Posterior vena cava (tissue), 2 donors: ENCODE measurements around the gene AP2S1. TPM values are rescaled to one million over a fixed set of nuclear protein-coding genes. Genes with fewer than 3 reads are reported as not detected.

Experiments used
- total RNA-seq, 2 donors: library from RNA; stranded (reverse); fragmentation: NEBNext Ultra II Directional; extraction: Animal tissue kit (Norgen Biotek cat#: 25700); gene quantifications; one replicate each; pipeline ENCODE4 v1.2.1, GENCODE V29; 2021
- donor health status: DM: yes; HTN: yes; CAD: no.
- donor health status: DM: yes; HTN: yes; CAD: no.

AP2S1 gene
- total RNA-seq, 2 donors from 2014 or later: 98.0 to 139 TPM

Other genes starting within 250 kb of the AP2S1 start
- 100 to 1,000 TPM; 182 to 244 TPM for gene CALM3, start 249.5 kb downstream of the AP2S1 start, total RNA-seq
- 10 to 100 TPM; 17.3 to 29.8 TPM for gene PTGIR, start 225.8 kb downstream of the AP2S1 start, total RNA-seq
- gene GNG8, start 214.6 kb downstream of the AP2S1 start, total RNA-seq: not detected
- gene DACT3, start 189.7 kb downstream of the AP2S1 start, total RNA-seq: 100 to 1,000 TPM in 1 of 2 donors, 10 to 100 TPM in 1; 72.0 to 122 TPM
- 10 to 100 TPM; 25.5 to 25.6 TPM for gene PRKD2, start 133.7 kb downstream of the AP2S1 start, total RNA-seq
- gene FKRP, start 104.8 kb downstream of the AP2S1 start, total RNA-seq: 10 to 100 TPM; 15.2 to 18.6 TPM
- 10 to 100 TPM; 58.6 to 71.8 TPM for gene STRN4, start 104.4 kb downstream of the AP2S1 start, total RNA-seq
- gene SLC1A5, start 62.3 kb downstream of the AP2S1 start, total RNA-seq: 10 to 100 TPM; 56.6 to 95.5 TPM
- 10 to 100 TPM; 49.8 to 57.4 TPM for gene ARHGAP35, start 10.2 kb upstream of the AP2S1 start, total RNA-seq
- under 1 TPM; 0.38 to 0.74 TPM for gene NPAS1, start 169.0 kb upstream of the AP2S1 start, total RNA-seq
- 10 to 100 TPM; 23.8 to 25.2 TPM for gene TMEM160, start 197.8 kb upstream of the AP2S1 start, total RNA-seq